ENCODE data around the gene OPA3. TPM values are rescaled to one million over a fixed set of nuclear protein-coding genes. Genes with fewer than 3 reads are reported as not detected.
A peak's percentile ranks its signal among the peaks of the same experiment; 100 is the strongest.

The OPA3 gene
- total and polyA plus RNA-seq, 2 experiments from 2014 or later: 11.5 to 14.5 TPM

GRCh38 chr19:45601524-45602374 is 17.1 kb upstream of the OPA3 start, which contains the start of gene GPR4:
GPR4 (minus strand) TSS chr19:45602212; CDS start chr19:45591866, 10,346 bp downstream.
- Histone ChIP-seq H3K9me2 (ENCODE audit: insufficient read depth) (no peaks in the 10 kb centered on the region), H3K79me2 (replicated peaks; ENCODE audit: insufficient read depth) (no peaks in the 10 kb centered on the region), H3K4me3 (peak within 1 kb of the TSS; percentile 67), H2AFZ (peak within 1 kb of the TSS; percentile 81; the same call in 1 of the 2 replicates), H3F3A (replicated peaks; ENCODE audit: low read depth) (peaks cover 22% of the 10 kb centered on the region; the same call in 1 of the 2 replicates), H3K36me3 (ENCODE audit: insufficient read depth) (no peaks in the 10 kb centered on the region), H3K27me3 (ENCODE audit: insufficient read depth) (peaks cover 92% of the 10 kb centered on the region), H4K20me1 (replicated peaks; ENCODE audit: insufficient read depth) (no peaks in the 10 kb centered on the region; the same call in 1 of the 2 replicates), H3K4me1 (ENCODE audit: insufficient read depth) (peaks cover 51% of the 10 kb centered on the region), H3K4me2 (peak within 1 kb of the TSS; percentile 97), H3K27ac (ENCODE audit: low read depth) (no peak within 1 kb of the TSS)
- Mint-ChIP-seq H3K9me3 (no peaks in the 10 kb centered on the region), H3K4me1 (peaks cover 48% of the 10 kb centered on the region), H3K27ac (no peak within 1 kb of the TSS), H3K36me3 (ENCODE audit: low read depth) (no peaks in the 10 kb centered on the region; the same call in 2 of the 3 replicates), H3K27me3 (ENCODE audit: insufficient read depth, low read depth, poor library complexity) (peaks cover 60% of the 10 kb centered on the region), H3K4me3 (peak within 1 kb of the TSS; percentile 67)
- peak; percentile 89 for DNase-seq (ENCODE audit: low spot score)
- TF ChIP-seq EZH2 (IDR thresholded peaks at IDR 0.05; ENCODE audit: low read depth, unreplicated experiment): peak; percentile 54
- TF ChIP-seq NANOG (IDR thresholded peaks at IDR 0.05; ENCODE audit: borderline replicate concordance): no peak
- peak; percentile 37; the same call in 1 of the 2 replicates for TF ChIP-seq CREB1 (CRISPR knock-in tag; IDR thresholded peaks at IDR 0.05; ENCODE audit: low read depth)
- peak; percentile 87 for ATAC-seq

- Mint-ChIP-seq H3K27me3 (ENCODE audit: insufficient read depth, low read depth, poor library complexity) (peaks cover 64% of the 10 kb centered on the region), H3K27ac (no peak overlapping the region), H3K9me3 (no peaks in the 10 kb centered on the region), H3K36me3 (ENCODE audit: low read depth) (no peaks in the 10 kb centered on the region; the same call in 2 of the 3 replicates), H3K4me1 (peaks cover 49% of the 10 kb centered on the region), H3K4me3 (peak overlapping the region; percentile 67)
- peaks cover 50% of the 10 kb centered on the region for H3K4me1 ChIP-seq (ENCODE audit: insufficient read depth)
- H4K20me1 ChIP-seq (replicated peaks; ENCODE audit: insufficient read depth): no peaks in the 10 kb centered on the region; the same call in 1 of the 2 replicates
- H3K36me3 ChIP-seq (ENCODE audit: insufficient read depth): no peaks in the 10 kb centered on the region
- ATAC-seq (no peak), DNase-seq (ENCODE audit: low spot score) (no peak)
- peaks cover 93% of the 10 kb centered on the region for H3K27me3 ChIP-seq (ENCODE audit: insufficient read depth)
- peak overlapping the region; percentile 97 for H3K4me2 ChIP-seq
- peak overlapping the region; percentile 67 for H3K4me3 ChIP-seq
- no peaks in the 10 kb centered on the region for H3K9me2 ChIP-seq (ENCODE audit: insufficient read depth)
- peaks cover 22% of the 10 kb centered on the region; the same call in 1 of the 2 replicates for H3F3A ChIP-seq (replicated peaks; ENCODE audit: low read depth)
- H3K27ac ChIP-seq (ENCODE audit: low read depth): no peak overlapping the region
- H2AFZ ChIP-seq: peak overlapping the region; percentile 81; the same call in 1 of the 2 replicates
- no peaks in the 10 kb centered on the region for H3K79me2 ChIP-seq (replicated peaks; ENCODE audit: insufficient read depth)
- TF ChIP-seq EZH2 (IDR thresholded peaks at IDR 0.05; ENCODE audit: low read depth, unreplicated experiment) (peak; percentile 38), ZNF462 (CRISPR knock-in tag; IDR thresholded peaks at IDR 0.05) (no peak)
Measured at GRCh38 chr19:45601115-45601514, 16.5 kb upstream of the OPA3 start.

All from GM23338 (cell line).